ENCODE data around the gene BIK.
"Not testable (repeated sequence)": the region's sequence is repeated elsewhere in the genome, so short reads cannot be mapped to it uniquely, and the experiment has no call there.

The BIK gene

GRCh38 chr22:43104950-43105349 lies 5.6 kb upstream of the BIK start:
- not testable (repeated sequence) for DNase-seq (ENCODE audit: low read depth in 2 of 2)

GRCh38 chr22:43106302-43106701 lies 4.2 kb upstream of the BIK start:
- DNase-seq (ENCODE audit: low read depth in 2 of 2) = no peak

GRCh38 chr22:43109511-43109910 lies 1.0 kb upstream of the BIK start:
- no peak for DNase-seq (ENCODE audit: low read depth in 2 of 2)

GRCh38 chr22:43109921-43110443 lies 568 bp upstream of the BIK start:
- DNase-seq (ENCODE audit: low read depth in 2 of 2) = no peak

- peak in 1 of 2 donors; percentile 21 for DNase-seq (ENCODE audit: low read depth in 2 of 2)
Observed at GRCh38 chr22:43110927-43111623, 525 bp downstream of the BIK start.

GRCh38 chr22:43113526-43114251 lies 3.1 kb downstream of the BIK start:
- DNase-seq (ENCODE audit: low read depth in 2 of 2) = no peak

GRCh38 chr22:43114958-43115357 lies 4.4 kb downstream of the BIK start:
- DNase-seq (ENCODE audit: low read depth in 2 of 2) = no peak

GRCh38 chr22:43116932-43117331 lies 6.4 kb downstream of the BIK start:
- no peak for DNase-seq (ENCODE audit: low read depth in 2 of 2)

- no peak for DNase-seq (ENCODE audit: low read depth in 2 of 2)
Observed at GRCh38 chr22:43118024-43118849, 7.7 kb downstream of the BIK start.

GRCh38 chr22:43118953-43119458 lies 8.5 kb downstream of the BIK start:
- DNase-seq (ENCODE audit: low read depth in 2 of 2) = no peak

GRCh38 chr22:43126501-43127165 lies 16.1 kb downstream of the BIK start:
- no peak for DNase-seq (ENCODE audit: low read depth in 2 of 2)

- no peak for DNase-seq (ENCODE audit: low read depth in 2 of 2)
Observed at GRCh38 chr22:43127166-43127908, 16.8 kb downstream of the BIK start.

GRCh38 chr22:43128116-43128515 lies 17.6 kb downstream of the BIK start:
- DNase-seq (ENCODE audit: low read depth in 2 of 2) = no peak

- DNase-seq (ENCODE audit: low read depth in 2 of 2) = no peak
Observed at GRCh38 chr22:43128928-43129424, 18.4 kb downstream of the BIK start.

GRCh38 chr22:43129426-43130425 lies 19.2 kb downstream of the BIK start:
- DNase-seq (ENCODE audit: low read depth in 2 of 2) = no peak

GRCh38 chr22:43131773-43132501 lies 21.4 kb downstream of the BIK start:
- DNase-seq (ENCODE audit: low read depth in 2 of 2) = no peak

- no peak for DNase-seq (ENCODE audit: low read depth in 2 of 2)
Observed at GRCh38 chr22:43133401-43133800, 22.9 kb downstream of the BIK start.

- no peak for DNase-seq (ENCODE audit: low read depth in 2 of 2)
Observed at GRCh38 chr22:43134553-43134952, 24.0 kb downstream of the BIK start.

GRCh38 chr22:43135565-43135964 lies 25.0 kb downstream of the BIK start:
- no peak for DNase-seq (ENCODE audit: low read depth in 2 of 2)
